GM21723 (cell line): ENCODE data around the gene SFTA2.

Experiments used
- ATAC-seq: cut with Tn5 transposase; IDR thresholded peaks from one replicate; pipeline ENCODE4 v1.9.1; 2021; ENCODE audit warnings: mild to moderate bottlenecking, moderate library complexity; ENCODE audit not compliant: unreplicated experiment

SFTA2 gene

GRCh38 chr6:30891816-30892538 lies 40.0 kb downstream of the SFTA2 start:
- ATAC-seq: no peak

GRCh38 chr6:30891450-30891723 lies 40.6 kb downstream of the SFTA2 start:
- no peak for ATAC-seq

- no peak for ATAC-seq
Measured at GRCh38 chr6:30890646-30891449, 41.1 kb downstream of the SFTA2 start.

GRCh38 chr6:30889921-30890645 lies 41.9 kb downstream of the SFTA2 start:
- no peak for ATAC-seq

GRCh38 chr6:30889496-30889885 lies 42.5 kb downstream of the SFTA2 start:
- ATAC-seq: no peak

- ATAC-seq: no peak
Measured at GRCh38 chr6:30888816-30889495, 43.0 kb downstream of the SFTA2 start.

- ATAC-seq: no peak
Measured at GRCh38 chr6:30887901-30888815, 43.8 kb downstream of the SFTA2 start.

GRCh38 chr6:30886897-30887255 lies 45.1 kb downstream of the SFTA2 start:
- ATAC-seq: no peak

- no peak for ATAC-seq
Measured at GRCh38 chr6:30885999-30886896, 45.7 kb downstream of the SFTA2 start.

GRCh38 chr6:30885481-30885998 lies 46.4 kb downstream of the SFTA2 start:
- ATAC-seq: no peak

GRCh38 chr6:30884521-30885480 lies 47.2 kb downstream of the SFTA2 start:
- ATAC-seq: peak; percentile 34

- ATAC-seq: peak; percentile 39
Measured at GRCh38 chr6:30883685-30884520, 48.1 kb downstream of the SFTA2 start, which contains the start of gene DDR1. TSS of gene DDR1 (plus strand) at chr6:30884519. CDS start at chr6:30888730, 4,211 bp downstream.

GRCh38 chr6:30882759-30883684 lies 48.9 kb downstream of the SFTA2 start:
- ATAC-seq: peak; percentile 23

- ATAC-seq: no peak
Measured at GRCh38 chr6:30882204-30882758, 49.7 kb downstream of the SFTA2 start.

- ATAC-seq: no peak
Measured at GRCh38 chr6:30881392-30882203, 50.4 kb downstream of the SFTA2 start.
